ENCODE measurements around the gene FKBP15. TPM values are rescaled to one million over a fixed set of nuclear protein-coding genes. Genes with fewer than 3 reads are reported as not detected.

Gene FKBP15
- total RNA-seq, 2 experiments from 2014 or later = 28.4 to 28.5 TPM

DNA sequence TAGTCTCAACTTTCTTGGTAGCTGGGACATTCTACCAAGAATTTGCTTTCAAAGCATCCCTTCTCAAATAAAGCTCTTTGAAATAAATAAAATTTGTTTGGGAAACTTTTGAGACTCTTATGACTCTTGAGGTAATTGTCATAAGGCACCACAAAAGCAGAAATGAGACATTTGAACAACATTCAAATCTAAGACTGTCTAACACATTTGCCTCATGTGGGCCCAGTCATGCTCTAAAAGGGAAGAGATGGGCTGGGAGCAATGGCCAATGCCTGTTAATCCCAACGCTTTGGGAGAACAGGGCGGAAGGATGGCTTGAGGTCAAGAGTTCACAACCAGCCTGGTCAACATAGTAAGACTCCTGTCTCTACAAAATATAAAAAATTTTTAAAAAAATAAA lies 43.8 kb downstream of the FKBP15 start:
- H3K9me3 Mint-ChIP-seq = peaks cover 8% of the 10 kb centered on the region
- DNase-seq = no peak
- no peak overlapping the region for H3K4me3 Mint-ChIP-seq
- H3K27me3 Mint-ChIP-seq = no peaks in the 10 kb centered on the region
- peaks cover 42% of the 10 kb centered on the region for H3K36me3 Mint-ChIP-seq
- H3K4me1 Mint-ChIP-seq = no peaks in the 10 kb centered on the region
- H3K27ac Mint-ChIP-seq = no peak overlapping the region

DNA sequence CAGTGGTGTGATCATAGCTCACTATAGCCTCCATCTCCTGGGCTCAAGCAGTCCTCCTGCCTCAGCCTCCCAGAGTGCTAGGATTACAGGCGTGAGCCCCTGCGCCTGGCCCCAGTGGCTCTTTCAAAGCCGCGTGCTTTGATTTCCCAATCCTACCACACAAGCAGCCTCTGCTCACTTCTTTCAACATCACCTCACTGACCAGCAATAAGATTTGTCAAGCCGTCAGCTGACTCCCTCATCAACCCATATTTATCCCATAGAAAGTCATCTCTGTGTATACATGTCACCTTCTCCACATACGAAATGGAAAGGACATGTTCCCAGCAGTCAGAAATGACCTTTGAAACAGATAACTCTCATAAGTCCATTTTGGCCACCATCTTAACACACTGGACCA lies 44.3 kb downstream of the FKBP15 start:
- peaks cover 8% of the 10 kb centered on the region for H3K9me3 Mint-ChIP-seq
- H3K27ac Mint-ChIP-seq = no peak overlapping the region
- H3K36me3 Mint-ChIP-seq = peaks cover 45% of the 10 kb centered on the region
- H3K4me1 Mint-ChIP-seq = no peaks in the 10 kb centered on the region
- DNase-seq = no peak
- H3K27me3 Mint-ChIP-seq = no peaks in the 10 kb centered on the region
- no peak overlapping the region for H3K4me3 Mint-ChIP-seq

DNA sequence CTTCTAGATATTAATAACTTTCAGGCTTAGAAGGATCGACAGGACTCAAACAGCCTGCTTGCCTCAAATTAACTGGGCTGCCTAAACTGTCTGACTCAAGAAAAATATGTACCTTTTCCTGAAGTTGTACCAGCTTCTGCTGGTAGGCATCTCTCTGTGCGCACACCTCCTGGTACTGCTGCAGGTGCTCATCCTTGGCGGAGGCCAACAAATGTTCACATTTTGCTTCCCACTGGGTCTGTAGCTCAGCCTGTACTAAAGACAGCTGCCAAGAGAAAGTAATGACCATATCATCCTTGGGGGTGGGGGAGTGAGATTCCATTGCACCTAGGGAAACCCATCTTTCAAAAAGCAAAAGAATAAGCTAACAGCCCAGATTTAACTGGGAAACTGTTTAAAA lies 47.7 kb downstream of the FKBP15 start:
- Mint-ChIP-seq H3K27ac (no peak overlapping the region), H3K4me3 (no peak overlapping the region), H3K9me3 (peaks cover 8% of the 10 kb centered on the region), H3K4me1 (no peaks in the 10 kb centered on the region), H3K27me3 (no peaks in the 10 kb centered on the region), H3K36me3 (peaks cover 46% of the 10 kb centered on the region)
- no peak for DNase-seq

DNA sequence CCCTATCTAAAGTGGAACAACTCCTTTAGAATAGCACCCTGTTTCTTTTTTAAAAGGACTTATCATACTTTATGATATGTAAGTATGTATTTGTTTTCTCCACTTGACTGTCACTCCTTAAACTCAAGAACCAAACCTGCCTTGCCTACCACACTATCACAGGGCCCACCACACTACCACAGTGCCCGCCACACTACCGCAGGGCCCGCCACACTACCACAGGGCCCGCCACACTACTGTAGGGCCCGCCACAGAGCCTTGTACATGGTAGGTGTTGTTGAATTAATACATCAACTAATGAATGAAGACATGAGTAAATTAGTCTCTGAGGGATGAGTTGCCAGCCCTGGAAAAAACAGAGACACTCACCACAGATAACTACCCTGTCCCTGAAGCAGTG lies 52.3 kb downstream of the FKBP15 start:
- no peaks in the 10 kb centered on the region for H3K27me3 Mint-ChIP-seq
- DNase-seq = no peak
- no peak overlapping the region for H3K4me3 Mint-ChIP-seq
- H3K36me3 Mint-ChIP-seq = peaks cover 35% of the 10 kb centered on the region
- peak overlapping the region; percentile 8 for H3K27ac Mint-ChIP-seq
- H3K9me3 Mint-ChIP-seq = peaks cover 8% of the 10 kb centered on the region
- H3K4me1 Mint-ChIP-seq = no peaks in the 10 kb centered on the region

DNA sequence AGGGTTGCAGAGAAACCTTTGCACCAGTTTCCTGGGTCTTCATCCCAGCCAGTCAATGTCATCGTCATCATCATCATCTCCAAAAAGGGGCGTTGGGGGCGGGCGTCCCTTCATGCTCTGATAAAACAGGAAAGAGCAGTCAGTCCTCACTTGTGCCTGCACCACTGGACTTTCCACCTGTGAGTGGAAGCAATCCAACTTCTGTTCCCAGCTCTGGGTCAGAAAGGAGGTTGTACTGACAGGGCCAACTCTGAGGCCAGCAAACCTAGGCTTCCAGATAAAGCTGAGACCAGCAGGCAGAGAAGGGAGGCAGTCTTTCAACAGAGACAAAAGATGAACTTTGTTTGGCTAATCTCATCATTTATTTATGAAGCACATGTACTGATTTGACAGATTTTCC lies 55.0 kb downstream of the FKBP15 start:
- H3K4me3 Mint-ChIP-seq = no peak overlapping the region
- H3K27me3 Mint-ChIP-seq = no peaks in the 10 kb centered on the region
- H3K36me3 Mint-ChIP-seq = peaks cover 11% of the 10 kb centered on the region
- H3K4me1 Mint-ChIP-seq = no peaks in the 10 kb centered on the region
- DNase-seq = no peak
- H3K9me3 Mint-ChIP-seq = no peaks in the 10 kb centered on the region
- no peak overlapping the region for H3K27ac Mint-ChIP-seq

DNA sequence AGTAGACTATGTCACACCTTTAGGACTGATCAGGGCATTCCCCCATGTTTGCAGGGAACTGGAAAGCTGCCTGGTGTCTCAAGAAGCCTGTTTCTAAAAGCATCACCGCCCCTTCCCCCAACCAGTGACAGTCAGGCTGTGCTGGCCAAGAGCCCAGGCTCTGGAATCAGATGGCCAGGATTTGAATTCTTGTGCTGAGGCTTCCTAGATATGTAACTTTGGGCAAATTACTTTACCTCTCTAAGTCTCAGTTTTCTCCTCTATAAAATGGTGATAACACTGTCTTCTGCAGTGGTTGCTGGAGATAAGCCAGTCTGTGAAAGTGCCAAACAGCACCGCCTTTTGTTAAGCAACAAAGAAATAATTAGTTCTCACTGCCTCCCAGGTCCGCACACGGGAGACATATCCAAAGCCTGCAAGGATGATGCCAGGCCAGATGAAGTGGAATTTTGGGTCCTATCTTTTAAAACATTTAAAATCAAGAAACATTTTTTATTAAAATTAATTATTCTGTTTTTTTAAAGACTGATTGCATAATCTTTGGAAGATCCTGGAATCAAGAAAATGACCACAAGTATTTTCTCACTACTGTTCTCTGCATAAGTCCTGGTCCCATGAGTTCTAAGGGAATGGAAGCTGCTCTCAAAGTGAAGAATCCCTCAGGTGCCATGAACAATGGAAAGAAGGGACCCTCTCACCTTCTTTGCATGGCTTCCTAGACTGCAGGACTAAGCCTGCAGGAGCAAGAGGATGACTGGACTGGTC lies 56.4 kb downstream of the FKBP15 start:
- Mint-ChIP-seq H3K4me3 (no peak overlapping the region), H3K27me3 (no peaks in the 10 kb centered on the region), H3K27ac (no peak overlapping the region), H3K36me3 (peaks cover 10% of the 10 kb centered on the region), H3K4me1 (peaks cover 2% of the 10 kb centered on the region), H3K9me3 (no peaks in the 10 kb centered on the region)
- DNase-seq = no peak

DNA sequence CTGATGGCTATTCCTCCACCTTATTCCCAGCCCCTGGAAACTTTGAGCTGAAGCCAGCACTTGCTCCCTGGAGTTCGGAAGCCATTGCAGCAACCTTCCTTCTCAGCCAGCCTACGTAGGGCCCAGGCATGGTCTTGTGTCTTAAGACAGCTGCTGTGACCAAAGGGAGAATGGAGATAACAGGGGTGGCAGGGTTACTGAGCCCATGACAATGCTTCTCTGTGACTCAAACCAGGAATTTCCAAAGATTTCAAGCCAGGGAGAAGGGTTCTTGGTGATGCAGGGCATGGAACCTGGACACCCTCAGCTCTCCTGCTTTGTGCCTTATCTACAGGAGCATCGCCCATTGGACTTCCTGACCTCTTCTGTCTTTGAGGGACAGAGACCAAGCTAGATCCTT lies 58.1 kb downstream of the FKBP15 start:
- H3K36me3 Mint-ChIP-seq = peaks cover 12% of the 10 kb centered on the region
- H3K4me1 Mint-ChIP-seq = peaks cover 2% of the 10 kb centered on the region
- no peak for DNase-seq
- H3K27ac Mint-ChIP-seq = no peak overlapping the region
- no peaks in the 10 kb centered on the region for H3K9me3 Mint-ChIP-seq
- no peaks in the 10 kb centered on the region for H3K27me3 Mint-ChIP-seq
- no peak overlapping the region for H3K4me3 Mint-ChIP-seq

DNA sequence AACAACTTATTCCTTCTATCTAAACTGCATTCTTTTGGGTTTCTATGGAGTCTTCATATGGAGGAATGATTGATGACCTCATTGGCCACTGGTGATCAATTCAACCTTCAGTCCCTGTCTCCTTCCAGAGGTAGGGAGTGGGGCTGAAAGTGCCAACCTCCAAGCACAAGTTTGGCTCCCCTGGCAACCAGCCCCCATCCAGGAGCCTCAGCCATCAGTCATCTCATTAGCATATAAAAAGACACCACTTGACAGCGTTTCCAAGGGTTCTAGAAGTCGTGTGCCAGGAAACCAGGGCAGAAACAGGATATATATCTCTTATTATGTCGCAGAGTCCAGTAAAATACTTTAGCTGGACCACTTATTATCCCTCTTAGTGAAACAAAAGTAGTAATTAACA lies 60.5 kb downstream of the FKBP15 start:
- peaks cover 13% of the 10 kb centered on the region for H3K4me1 Mint-ChIP-seq
- H3K27me3 Mint-ChIP-seq = no peaks in the 10 kb centered on the region
- H3K27ac Mint-ChIP-seq = no peak overlapping the region
- H3K36me3 Mint-ChIP-seq = peaks cover 11% of the 10 kb centered on the region
- no peak overlapping the region for H3K4me3 Mint-ChIP-seq
- no peak for DNase-seq
- H3K9me3 Mint-ChIP-seq = no peaks in the 10 kb centered on the region

DNA sequence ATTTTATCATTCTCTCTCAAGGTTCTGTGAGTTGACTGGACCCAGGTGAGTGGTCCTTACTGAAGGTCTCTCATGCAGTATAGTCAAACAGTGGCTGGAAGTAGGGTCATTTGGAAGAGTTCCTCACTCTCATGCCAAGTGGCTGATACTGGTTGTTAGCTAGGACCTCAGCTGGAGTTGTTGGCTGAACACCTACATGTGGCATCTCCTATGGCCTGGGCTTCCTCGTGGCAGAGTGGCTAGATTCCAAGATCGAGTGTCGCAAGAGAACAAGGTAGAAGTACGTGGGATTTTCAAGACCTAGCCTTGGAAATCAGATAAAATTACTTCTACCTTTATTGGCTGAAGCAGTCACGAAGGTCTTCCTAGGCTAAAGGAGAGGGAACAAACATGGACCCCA lies 62.6 kb downstream of the FKBP15 start:
- Mint-ChIP-seq H3K27ac (peak overlapping the region; percentile 9), H3K36me3 (peaks cover 11% of the 10 kb centered on the region), H3K9me3 (no peaks in the 10 kb centered on the region), H3K4me3 (no peak overlapping the region), H3K27me3 (no peaks in the 10 kb centered on the region), H3K4me1 (peaks cover 23% of the 10 kb centered on the region)
- no peak for DNase-seq

DNA sequence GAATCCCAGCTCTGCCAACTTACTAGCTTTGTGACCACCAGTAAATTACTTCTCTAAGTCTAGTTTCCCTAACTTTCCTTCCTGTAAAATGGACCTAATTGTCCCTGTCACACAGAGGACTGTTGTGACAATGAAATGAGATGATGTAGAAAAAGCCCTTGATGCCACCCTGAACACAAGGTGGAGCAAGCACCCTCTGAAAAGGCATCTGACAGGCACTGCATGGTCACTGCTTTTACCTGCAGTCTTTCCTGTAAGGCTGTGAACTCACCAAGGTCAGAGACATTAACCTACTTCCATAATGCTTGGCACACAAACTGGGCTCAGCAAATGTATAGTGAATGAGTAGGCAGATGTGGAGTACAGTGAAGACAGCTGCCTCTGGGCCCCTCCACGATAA lies 64.2 kb downstream of the FKBP15 start:
- no peak overlapping the region for H3K4me3 Mint-ChIP-seq
- no peaks in the 10 kb centered on the region for H3K9me3 Mint-ChIP-seq
- peak overlapping the region; percentile 46 for H3K27ac Mint-ChIP-seq
- no peak for DNase-seq
- H3K27me3 Mint-ChIP-seq = peaks cover 3% of the 10 kb centered on the region
- peaks cover 14% of the 10 kb centered on the region for H3K36me3 Mint-ChIP-seq
- peaks cover 30% of the 10 kb centered on the region for H3K4me1 Mint-ChIP-seq

DNA sequence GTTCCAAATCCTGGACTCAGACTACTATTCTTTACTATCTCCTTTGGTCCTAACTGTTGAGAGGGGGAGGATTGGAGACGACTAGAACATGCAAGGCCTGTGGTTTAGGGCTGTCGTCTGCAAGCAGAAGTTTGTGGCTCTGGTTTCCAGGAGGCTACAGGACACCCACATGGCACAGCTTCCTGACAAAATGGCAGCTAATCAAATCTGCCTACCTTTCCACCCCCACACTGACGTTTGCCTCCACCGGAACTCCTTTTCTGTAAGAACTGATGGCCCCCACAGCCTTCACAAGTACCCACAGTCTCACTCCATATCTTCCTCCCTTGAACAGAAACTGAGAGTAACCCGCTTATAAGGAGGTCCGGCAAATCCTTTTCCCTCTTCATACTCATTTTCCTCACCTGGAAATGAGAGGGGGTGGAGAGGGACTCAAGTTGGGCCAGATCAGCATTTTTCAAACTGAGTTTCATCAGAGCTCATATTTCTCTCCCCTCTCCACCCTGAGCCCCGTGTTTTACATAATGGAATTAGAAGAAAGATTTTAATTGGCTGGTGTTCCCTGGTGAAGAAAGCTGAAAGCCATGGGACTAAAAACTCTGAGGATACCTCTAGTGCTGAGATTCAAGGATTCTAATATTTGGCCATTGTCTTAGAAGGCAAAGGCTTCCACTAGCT lies 65.0 kb downstream of the FKBP15 start:
- peak; percentile 53 for DNase-seq
- peak overlapping the region; percentile 29 for H3K4me3 Mint-ChIP-seq
- H3K36me3 Mint-ChIP-seq = peaks cover 14% of the 10 kb centered on the region
- peak overlapping the region; percentile 85 for H3K27ac Mint-ChIP-seq
- peaks cover 35% of the 10 kb centered on the region for H3K4me1 Mint-ChIP-seq
- peaks cover 3% of the 10 kb centered on the region for H3K27me3 Mint-ChIP-seq
- no peaks in the 10 kb centered on the region for H3K9me3 Mint-ChIP-seq

DNA sequence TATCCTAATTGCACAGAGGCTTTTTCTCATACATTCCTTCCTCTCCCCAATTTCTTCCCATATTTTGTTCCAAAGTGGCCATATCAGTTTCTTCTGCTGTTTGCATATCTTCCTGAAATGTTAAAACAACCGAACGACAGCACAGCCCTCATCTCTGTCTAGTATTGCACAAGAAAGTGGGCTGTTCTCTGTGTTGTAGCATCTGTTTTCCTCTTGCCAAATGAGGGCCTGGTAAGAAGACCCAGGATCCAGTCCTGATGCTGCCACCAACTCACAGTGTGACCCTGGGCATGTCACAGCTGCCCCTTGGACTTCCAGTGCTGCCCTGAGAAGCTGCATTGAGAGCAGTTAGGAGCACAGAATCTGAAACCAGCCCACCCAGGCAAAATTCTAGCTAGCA lies 66.1 kb downstream of the FKBP15 start:
- peaks cover 11% of the 10 kb centered on the region for H3K36me3 Mint-ChIP-seq

DNA sequence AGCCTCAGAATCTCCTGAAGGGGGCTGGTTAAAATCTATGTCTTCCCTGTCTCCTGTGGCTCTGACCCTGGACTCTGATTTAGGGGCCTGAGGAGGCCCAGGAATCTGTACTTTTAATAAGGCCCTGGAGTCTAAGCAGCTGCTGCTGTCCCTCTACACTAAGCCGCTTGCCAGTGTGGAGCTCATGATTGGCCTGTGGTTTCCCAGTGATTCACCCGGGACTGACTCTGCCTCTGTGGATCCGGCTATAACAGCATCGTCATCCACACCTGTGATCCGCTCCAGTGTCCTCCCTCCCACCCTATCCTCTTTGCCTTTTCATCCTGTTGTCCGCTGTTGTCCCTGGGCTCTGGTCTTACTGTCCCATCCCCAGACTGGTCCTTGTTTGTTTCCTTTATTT lies 66.6 kb downstream of the FKBP15 start:
- Mint-ChIP-seq H3K36me3 (peaks cover 11% of the 10 kb centered on the region), H3K4me3 (no peak overlapping the region), H3K27ac (no peak overlapping the region), H3K9me3 (no peaks in the 10 kb centered on the region), H3K27me3 (peaks cover 3% of the 10 kb centered on the region), H3K4me1 (peaks cover 33% of the 10 kb centered on the region)
- DNase-seq = no peak

More for the DNA sequence above, 66.1 kb downstream of the FKBP15 start:
- Mint-ChIP-seq H3K4me1 (peaks cover 33% of the 10 kb centered on the region), H3K27ac (no peak overlapping the region), H3K9me3 (no peaks in the 10 kb centered on the region), H3K4me3 (no peak overlapping the region), H3K27me3 (peaks cover 3% of the 10 kb centered on the region)
- no peak for DNase-seq

DNA sequence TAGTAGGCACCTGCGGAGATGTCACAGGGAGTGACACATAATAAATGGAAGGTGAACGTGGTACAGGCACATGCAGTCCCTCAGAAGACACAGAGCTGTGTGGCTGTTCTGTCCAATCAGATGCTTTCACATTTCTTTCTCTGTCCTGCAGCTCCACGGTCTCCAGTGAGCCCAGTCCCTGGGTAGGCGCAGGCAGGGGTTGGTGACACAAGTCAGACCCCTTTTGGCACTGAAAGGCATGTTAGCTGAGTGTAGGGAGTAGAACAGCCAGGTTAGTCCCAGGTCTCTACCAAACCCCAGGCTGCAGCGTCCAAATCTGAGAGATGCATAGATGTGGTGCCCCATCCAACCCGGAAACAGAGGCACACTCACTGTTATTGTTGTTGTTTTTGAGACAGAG lies 67.5 kb downstream of the FKBP15 start:
- peaks cover 10% of the 10 kb centered on the region for H3K36me3 Mint-ChIP-seq
- H3K27me3 Mint-ChIP-seq = peaks cover 3% of the 10 kb centered on the region
- H3K9me3 Mint-ChIP-seq = no peaks in the 10 kb centered on the region
- H3K27ac Mint-ChIP-seq = no peak overlapping the region
- DNase-seq = no peak
- H3K4me1 Mint-ChIP-seq = peaks cover 33% of the 10 kb centered on the region
- no peak overlapping the region for H3K4me3 Mint-ChIP-seq

DNA sequence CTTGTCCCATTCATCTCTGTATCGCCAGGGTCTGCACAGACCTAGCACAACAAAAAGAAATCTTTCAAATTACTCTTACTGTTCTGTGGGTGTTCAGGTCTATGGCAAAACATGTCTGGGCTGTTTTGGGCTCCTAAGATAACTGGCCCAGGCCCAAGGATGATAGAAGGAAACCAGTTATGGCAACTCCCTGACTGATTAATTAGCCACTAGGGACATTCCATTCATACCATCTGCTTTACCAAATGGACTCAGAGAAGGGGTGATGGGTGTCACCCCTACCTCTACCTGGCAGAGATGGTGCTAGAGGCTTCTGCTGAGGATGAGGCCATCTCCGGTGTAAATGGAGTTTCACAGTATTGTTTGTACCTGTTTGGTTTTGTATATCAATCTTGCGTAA lies 68.4 kb downstream of the FKBP15 start:
- Mint-ChIP-seq H3K36me3 (peaks cover 7% of the 10 kb centered on the region), H3K27me3 (peaks cover 3% of the 10 kb centered on the region), H3K4me1 (peaks cover 33% of the 10 kb centered on the region), H3K27ac (peak overlapping the region; percentile 16), H3K9me3 (no peaks in the 10 kb centered on the region), H3K4me3 (peak overlapping the region; percentile 51)
- no peak for DNase-seq
